GM03348 (cell line): ENCODE measurements around the gene GABBR2.

Experiments used
- DNase-seq: peaks from one replicate; pipeline ENCODE4 v3.0.0; 2012; ENCODE audit warnings: low spot score

GABBR2 gene

GRCh38 chr9:98318041-98318790 lies 390.5 kb downstream of the GABBR2 start:
- DNase-seq = no peak

GRCh38 chr9:98317134-98317857 lies 391.4 kb downstream of the GABBR2 start:
- peak; percentile 53 for DNase-seq

DNA sequence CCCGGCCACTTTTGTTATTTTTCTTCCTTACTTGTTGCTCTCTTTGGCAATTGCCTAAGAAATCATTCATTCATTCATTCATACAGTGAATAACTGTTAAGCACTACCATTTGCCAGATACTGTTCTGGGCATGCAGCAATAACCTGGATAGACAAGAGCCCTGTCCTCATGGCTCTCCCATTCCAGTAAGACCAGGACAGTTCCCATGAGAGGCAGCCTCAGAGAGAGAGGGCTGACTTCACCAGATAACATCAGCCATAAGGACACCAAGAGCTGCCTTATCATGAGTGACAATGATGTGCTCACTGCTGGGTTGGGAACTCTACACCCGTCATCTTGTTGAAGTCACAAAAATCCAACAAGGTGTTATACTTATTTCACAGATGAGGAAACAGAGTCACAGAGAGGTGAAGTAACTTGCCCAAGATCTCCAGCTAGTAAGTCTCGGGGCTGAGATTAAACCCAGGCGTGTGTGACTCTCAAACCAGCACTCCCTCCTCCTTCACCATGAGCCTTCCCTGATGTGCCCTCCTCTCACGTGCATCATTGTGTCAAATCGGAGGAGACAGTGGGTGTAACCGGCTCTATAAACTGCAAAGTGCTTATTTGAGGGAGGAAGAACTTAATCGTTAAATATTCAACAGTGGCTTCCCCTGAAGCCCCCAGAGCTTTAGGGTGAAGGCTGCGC lies 392.1 kb downstream of the GABBR2 start:
- DNase-seq = no peak

DNA sequence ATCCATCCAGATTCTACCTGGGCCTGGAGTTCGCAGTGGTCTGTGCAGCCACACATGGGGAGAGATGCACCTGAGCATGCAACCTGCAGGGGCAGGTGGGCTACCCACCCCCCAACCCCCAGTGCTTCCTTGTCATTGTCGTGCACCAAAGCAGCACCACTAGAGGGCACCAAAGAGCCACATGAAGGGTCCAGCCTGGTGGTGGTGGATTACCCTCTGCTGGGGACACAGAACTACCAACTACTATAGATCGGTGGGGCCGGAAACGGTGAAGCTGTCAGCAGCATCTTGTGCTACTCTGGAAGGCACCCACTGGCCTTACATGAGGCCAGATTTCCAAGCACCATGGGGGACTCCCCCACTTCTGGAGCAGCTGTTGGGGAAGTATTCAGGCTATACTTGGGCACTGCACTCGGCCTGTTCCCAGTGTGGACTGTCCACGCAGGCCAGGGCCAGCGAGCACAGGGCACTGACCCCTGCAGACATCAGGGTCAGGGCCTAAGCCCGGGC lies 393.1 kb downstream of the GABBR2 start:
- peak; percentile 94 for DNase-seq

- DNase-seq = no peak
These were observed 393.7 kb downstream of the GABBR2 start for GRCh38 chr9:98315067-98315453.

DNA sequence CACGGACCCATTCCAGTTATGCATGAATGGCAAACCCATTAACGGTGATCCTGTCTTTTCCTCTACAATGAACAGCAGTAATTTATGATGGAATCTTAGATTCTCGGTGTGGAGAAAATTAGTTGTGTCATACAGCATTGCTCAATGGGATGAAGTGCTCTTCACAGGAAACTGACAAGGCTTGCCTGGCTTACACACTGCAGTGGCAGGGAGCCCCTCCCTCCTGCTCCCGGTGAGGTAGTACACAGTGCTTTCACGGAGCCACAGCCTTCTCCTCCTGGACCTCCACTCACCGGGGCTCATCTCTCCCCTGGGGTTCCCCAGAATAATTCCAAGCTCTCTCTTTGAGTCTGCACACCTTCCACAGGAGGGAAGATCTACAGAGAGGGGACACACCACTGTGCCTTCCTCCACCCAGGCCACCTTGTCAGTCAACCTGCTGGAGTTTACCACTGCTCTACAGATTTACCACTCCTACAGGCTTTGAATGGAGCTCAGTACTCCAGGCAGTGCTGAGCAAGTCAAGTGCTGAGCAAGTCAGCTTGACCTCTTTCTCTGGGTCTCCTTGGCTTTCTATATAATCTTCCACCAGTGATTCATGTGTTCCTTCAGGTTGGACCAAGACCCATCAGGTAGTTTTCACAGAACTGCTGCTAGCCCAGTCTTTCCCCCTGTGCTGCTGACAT lies 394.2 kb downstream of the GABBR2 start:
- peak; percentile 72 for DNase-seq

DNA sequence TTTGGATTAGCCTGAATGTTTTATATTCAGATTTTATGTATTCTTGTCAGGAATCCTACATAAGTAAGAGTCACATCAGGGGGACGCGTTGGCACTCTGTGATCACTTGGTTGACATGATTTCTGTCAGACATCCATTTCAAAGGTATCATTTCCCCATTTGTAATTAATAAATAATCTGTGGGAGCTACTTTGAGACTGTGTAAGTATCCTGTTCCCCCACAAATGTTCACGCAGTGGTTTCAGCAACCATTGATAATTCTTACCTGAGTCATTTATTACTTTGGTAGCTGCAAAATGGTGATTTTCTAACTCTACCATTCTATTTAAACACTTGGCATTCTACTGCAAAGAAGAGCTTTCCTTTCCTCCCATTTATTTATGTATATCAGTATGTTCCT lies 396.4 kb downstream of the GABBR2 start:
- no peak for DNase-seq

DNA sequence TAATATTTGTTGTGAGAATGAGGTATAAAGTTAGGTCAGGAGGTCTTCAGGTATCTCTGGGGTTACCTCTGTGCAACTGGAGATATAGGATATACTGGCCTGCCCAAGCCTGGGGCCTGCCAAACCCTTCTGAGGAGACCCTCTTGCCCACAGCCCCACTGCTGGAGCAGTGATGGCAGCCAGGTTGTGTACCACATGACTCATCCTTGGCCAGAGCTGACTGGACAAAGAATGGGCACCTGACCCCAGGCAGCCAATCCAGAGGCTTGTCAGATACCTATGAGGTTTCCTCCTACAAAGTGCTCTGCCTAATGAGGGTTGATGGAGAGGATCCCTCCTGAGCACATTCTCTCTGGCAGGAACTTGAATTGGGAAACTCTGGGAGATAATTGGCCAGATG lies 397.2 kb downstream of the GABBR2 start:
- DNase-seq = no peak

DNA sequence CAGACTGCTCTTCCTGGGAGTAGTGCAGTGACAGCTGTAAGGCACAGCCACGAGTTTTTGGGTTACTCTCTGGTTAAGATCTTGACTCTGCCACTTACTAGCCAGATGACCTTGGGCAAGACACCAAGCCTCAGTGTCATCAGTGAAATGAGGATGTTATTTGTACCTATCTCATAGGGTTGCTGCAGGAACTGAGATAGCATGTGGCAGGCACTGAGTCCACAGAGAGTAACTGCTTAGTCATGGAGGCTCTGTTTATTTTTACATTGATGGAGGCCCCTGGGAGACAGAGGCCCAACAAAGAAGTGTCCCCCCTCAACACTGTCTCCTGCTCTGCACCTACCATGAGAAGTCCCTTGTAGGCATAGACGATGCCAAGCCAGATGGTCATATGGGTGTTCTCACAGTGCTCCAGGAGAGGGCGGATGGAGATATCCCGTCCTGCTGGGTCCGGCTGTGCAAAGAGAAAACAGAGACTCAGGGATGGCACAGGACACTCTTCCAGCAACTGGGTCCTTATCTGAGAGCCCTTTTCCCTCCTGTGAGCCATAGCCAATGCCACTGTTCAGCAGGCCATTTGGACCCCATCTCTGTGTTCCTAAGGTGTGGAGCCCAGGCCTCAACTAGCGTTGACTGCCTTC lies 397.9 kb downstream of the GABBR2 start:
- DNase-seq = no peak

DNA sequence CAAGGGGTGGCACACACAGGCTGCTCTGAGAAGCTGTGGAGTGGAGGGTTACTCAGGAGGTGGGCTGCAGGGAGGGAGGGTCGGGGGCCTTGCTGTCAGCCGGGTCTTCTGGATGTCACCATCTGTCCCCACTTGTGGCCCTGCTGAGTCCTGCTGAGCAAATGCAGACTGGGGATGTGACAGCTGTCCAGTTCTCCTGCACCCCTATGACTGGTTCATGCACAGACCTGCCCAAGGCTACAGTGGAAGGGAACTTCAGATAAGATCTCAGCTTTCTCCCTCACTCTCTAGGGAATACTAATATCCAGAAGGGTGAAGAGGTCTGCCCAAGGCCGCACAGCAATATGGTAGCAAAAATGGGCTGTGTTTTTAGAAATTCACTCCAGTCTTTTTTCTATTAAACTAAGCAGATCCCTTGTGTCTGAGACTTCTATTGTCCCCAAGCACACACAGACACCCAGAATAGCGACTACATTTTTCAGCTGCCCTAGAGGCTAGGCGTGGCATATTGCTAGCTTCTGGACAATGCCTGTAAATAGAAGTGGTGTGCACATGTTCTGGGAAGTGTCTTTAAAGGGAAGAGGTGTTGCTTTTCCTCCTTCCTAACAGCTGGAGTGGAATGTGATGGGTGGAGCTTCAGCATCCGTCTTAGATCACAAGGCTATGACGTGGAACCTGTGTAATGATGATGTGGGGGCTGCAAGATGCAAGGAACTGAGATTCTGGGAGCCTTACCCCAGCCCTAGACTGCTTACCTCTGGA lies 402.2 kb downstream of the GABBR2 start:
- DNase-seq = no peak

DNA sequence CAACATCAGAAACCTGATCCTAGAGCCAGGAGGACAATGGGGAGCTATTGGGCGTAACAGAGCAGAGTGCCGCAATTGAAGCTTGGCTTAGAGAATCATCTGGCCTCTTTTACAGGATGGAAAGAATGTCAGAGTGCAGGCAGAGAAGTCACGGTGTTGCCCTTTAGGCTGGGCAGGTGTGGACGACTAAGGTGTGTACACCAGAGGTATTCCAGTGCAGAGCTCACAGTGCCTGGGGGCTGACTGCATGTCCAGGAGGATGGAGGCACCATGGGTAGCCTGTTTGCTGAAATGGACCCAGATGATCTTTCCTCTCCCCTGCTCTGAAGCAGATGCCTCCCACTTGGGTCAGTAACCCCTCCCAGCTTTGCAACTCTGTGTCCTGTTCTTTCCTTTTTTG lies 404.4 kb downstream of the GABBR2 start:
- no peak for DNase-seq

DNA sequence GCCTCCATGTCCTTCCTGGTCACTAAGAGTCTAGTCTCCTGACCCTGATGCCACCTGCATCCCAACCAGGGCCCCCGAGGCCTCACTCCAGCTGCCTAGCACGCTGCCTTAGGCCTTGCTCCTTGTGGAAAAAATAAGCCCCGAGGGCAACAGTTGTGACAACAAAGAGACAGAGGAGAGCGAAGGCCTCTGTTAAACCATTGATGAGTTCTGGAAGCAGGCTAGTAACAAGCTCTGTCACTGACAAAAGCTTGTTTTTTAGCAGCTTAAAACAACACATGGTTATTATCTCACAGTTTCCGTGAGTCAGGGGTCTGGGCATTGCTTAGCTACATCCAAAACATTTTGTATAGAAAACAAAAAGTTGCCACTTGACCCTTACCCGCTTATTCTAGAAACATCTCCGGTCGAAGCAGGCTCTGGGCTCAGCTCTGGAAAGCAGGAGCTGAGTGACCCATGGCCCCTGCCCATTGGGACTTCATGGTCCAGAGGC lies 405.1 kb downstream of the GABBR2 start:
- DNase-seq = no peak

GRCh38 chr9:98302938-98303632 lies 405.6 kb downstream of the GABBR2 start:
- DNase-seq = no peak

DNA sequence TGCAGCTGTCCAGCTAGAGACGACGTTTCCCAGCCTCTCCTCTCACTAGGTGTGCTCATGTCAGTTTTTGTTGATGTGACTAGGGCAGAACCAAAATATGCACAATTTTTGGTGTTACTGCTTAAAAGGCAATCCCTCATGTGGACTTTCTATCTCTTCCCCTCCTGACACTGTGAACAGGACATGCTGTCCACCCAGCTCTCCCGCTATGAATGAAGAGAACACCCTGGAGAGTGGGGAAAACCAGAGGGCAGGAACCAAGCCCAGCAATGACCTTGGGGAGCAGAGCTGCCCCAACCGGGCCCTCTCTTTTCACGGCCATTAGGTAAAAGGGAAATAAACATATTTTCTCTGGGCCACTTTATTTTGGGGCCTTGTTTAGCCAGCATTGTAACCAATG lies 406.6 kb downstream of the GABBR2 start:
- DNase-seq = no peak

- no peak for DNase-seq
These were observed 408.1 kb downstream of the GABBR2 start for GRCh38 chr9:98300611-98301010.

GRCh38 chr9:98298476-98298875 lies 410.3 kb downstream of the GABBR2 start:
- DNase-seq = no peak

DNA sequence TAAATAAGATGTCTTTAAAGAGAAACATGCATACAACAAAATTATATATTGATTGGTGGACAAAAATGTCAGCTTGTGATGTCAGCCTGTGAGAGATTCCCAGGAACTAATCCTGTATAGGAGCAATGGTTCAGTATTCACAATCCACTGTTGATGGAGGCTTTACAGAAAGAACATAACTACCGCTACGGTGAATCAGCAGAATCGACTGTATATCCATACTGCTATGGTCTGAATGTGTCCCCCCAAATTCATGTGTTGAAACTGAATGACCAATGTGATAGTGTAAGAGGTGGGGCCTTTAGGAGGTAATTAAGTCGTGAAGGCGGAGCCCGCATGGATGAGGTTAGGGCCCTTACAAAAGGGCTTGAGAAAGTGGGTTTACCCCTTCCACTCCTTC lies 412.9 kb downstream of the GABBR2 start:
- no peak for DNase-seq

- DNase-seq = no peak
These were observed 416.9 kb downstream of the GABBR2 start for GRCh38 chr9:98291820-98292219.

DNA sequence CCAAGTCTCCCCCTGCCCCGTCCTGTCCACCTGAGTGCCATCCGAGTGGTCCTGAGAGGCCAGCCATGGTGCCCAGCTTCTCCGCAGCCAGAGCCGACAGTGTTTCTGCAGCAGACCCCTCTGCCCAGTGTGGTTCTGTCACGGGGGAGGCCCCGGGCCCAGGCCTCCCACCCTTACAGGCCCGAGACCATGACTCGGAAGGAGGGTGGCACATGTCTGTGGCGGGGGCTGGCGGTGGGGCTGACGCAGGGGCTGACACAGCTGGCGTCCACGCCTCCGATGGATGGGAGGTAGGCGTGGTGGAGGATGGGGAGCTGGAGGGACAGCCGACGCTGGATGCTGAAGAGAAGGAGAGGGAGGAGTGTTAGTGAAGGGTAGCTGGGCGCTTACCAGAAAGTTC lies 418.3 kb downstream of the GABBR2 start:
- DNase-seq = no peak

- DNase-seq = no peak
These were observed 419.0 kb downstream of the GABBR2 start for GRCh38 chr9:98289614-98290201.
